ENCODE measurements around the gene VSIR.

VSIR gene

GRCh38 chr10:71712572-71713134, 60.7 kb downstream of the VSIR start:
- no peak for TF ChIP-seq CTCF (IDR thresholded peaks at IDR 0.05)

GRCh38 chr10:71712170-71712569, 61.1 kb downstream of the VSIR start:
- no peak for TF ChIP-seq CTCF (IDR thresholded peaks at IDR 0.05)

GRCh38 chr10:71711052-71711623, 62.2 kb downstream of the VSIR start:
- TF ChIP-seq CTCF (IDR thresholded peaks at IDR 0.05), result no peak

- no peak for TF ChIP-seq CTCF (IDR thresholded peaks at IDR 0.05)
Measured at GRCh38 chr10:71710519-71710918, 62.8 kb downstream of the VSIR start.

GRCh38 chr10:71708897-71709882, 64.1 kb downstream of the VSIR start:
- no peak for TF ChIP-seq CTCF (IDR thresholded peaks at IDR 0.05)

- peak; percentile 93 for TF ChIP-seq CTCF (IDR thresholded peaks at IDR 0.05)
Measured at GRCh38 chr10:71708301-71708703, 65.0 kb downstream of the VSIR start.

- TF ChIP-seq CTCF (IDR thresholded peaks at IDR 0.05), result no peak
Measured at GRCh38 chr10:71707240-71707789, 66.0 kb downstream of the VSIR start.
